Nephron progenitor cell (in vitro differentiated cells): ENCODE data around the gene PLCL1.

Experiments
- DNase-seq: peaks from one replicate; pipeline ENCODE4 v3.0.0; 2021
- H3K27ac Mint-ChIP-seq: 2 replicates; pipeline ENCODE4 v1.8.0; 2021; ENCODE audit warnings: mild to moderate bottlenecking, moderate library complexity, mixed read lengths
- H3K27me3 Mint-ChIP-seq: 2 replicates; pipeline ENCODE4 v1.8.0; 2021; ENCODE audit warnings: mild to moderate bottlenecking, low read depth, mixed read lengths; ENCODE audit not compliant: poor library complexity
- H3K36me3 Mint-ChIP-seq: 2 replicates; pipeline ENCODE4 v1.8.0; 2021; ENCODE audit warnings: low read depth, mixed read lengths
- H3K4me1 Mint-ChIP-seq: 2 replicates; pipeline ENCODE4 v1.8.0; 2021; ENCODE audit warnings: mixed read lengths
- H3K4me3 Mint-ChIP-seq: 2 replicates; pipeline ENCODE4 v1.8.0; 2021; ENCODE audit warnings: mild to moderate bottlenecking, moderate library complexity, mixed read lengths
- H3K9me3 Mint-ChIP-seq: 2 replicates; pipeline ENCODE4 v1.8.0; 2021; ENCODE audit warnings: mild to moderate bottlenecking, moderate library complexity, mixed read lengths
- CTCF ChIP-seq: fragments of 200-600 bp; sonication (generic); IDR thresholded peaks from 2 replicates; pipeline ENCODE4 v1.5.0; 2021; ENCODE audit warnings: antibody characterized with exemption

PLCL1 gene

DNA sequence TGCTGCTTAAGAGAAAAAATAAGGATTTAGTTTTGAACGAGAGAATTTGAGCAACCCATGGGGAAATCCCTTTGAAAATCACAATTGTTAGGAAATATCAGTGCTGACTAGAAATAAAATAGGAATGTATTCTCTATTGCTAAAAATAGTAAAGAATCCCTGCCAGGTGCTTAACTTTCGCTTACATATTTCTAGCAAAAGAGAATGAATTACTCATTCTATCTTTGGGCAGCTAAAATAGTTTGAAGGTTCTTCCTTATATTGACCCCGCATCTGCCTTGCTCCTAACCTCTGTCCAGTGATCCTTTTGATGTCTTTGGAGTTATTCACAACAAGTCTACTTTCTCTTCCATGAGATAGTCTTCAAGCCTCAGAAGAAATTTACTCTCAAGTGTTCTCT is 103.8 kb downstream of the PLCL1 start:
- no peak for TF ChIP-seq CTCF
- Mint-ChIP-seq H3K27me3 (no peaks in the 10 kb centered on the region), H3K27ac (no peak overlapping the region), H3K4me3 (no peak overlapping the region), H3K9me3 (no peaks in the 10 kb centered on the region), H3K36me3 (no peaks in the 10 kb centered on the region), H3K4me1 (no peaks in the 10 kb centered on the region)
- DNase-seq: no peak

GRCh38 chr2:197908990-197909776 is 104.8 kb downstream of the PLCL1 start:
- Mint-ChIP-seq H3K9me3 (no peaks in the 10 kb centered on the region), H3K4me1 (no peaks in the 10 kb centered on the region), H3K27me3 (no peaks in the 10 kb centered on the region), H3K4me3 (no peak overlapping the region), H3K27ac (no peak overlapping the region), H3K36me3 (no peaks in the 10 kb centered on the region)
- DNase-seq: no peak
- TF ChIP-seq CTCF: no peak

- no peak overlapping the region for H3K4me3 Mint-ChIP-seq
- DNase-seq: no peak
- H3K4me1 Mint-ChIP-seq: no peaks in the 10 kb centered on the region
- TF ChIP-seq CTCF: no peak
- H3K27me3 Mint-ChIP-seq: no peaks in the 10 kb centered on the region
- H3K36me3 Mint-ChIP-seq: no peaks in the 10 kb centered on the region
- H3K27ac Mint-ChIP-seq: no peak overlapping the region
- no peaks in the 10 kb centered on the region for H3K9me3 Mint-ChIP-seq
These were observed 107.3 kb downstream of the PLCL1 start for GRCh38 chr2:197911667-197912066.

DNA sequence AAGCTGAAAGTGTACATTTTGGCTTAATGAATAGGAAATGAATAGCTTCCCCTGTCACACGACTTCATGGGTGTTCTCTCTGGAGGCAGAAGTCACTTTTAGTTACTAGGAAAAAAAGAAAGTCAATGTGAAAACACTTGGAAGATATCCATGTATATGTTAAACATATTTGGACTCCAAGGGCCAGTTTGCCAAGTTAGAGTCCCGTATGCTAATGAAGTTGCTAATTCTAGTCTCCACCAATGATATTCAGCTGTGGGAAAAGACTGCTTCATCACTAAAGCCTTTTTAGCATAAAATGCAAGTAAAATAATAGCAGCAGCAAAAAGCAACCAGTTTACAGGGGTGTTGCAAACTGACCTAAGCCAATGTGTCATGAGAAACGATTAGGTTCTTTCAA is 108.7 kb downstream of the PLCL1 start:
- no peak for TF ChIP-seq CTCF
- no peak overlapping the region for H3K27ac Mint-ChIP-seq
- H3K27me3 Mint-ChIP-seq: no peaks in the 10 kb centered on the region
- DNase-seq: no peak
- no peaks in the 10 kb centered on the region for H3K4me1 Mint-ChIP-seq
- no peaks in the 10 kb centered on the region for H3K9me3 Mint-ChIP-seq
- no peak overlapping the region for H3K4me3 Mint-ChIP-seq
- no peaks in the 10 kb centered on the region for H3K36me3 Mint-ChIP-seq

GRCh38 chr2:197914778-197915177 is 110.4 kb downstream of the PLCL1 start:
- no peaks in the 10 kb centered on the region for H3K27me3 Mint-ChIP-seq
- no peaks in the 10 kb centered on the region for H3K9me3 Mint-ChIP-seq
- H3K4me1 Mint-ChIP-seq: no peaks in the 10 kb centered on the region
- no peak for DNase-seq
- H3K36me3 Mint-ChIP-seq: no peaks in the 10 kb centered on the region
- H3K4me3 Mint-ChIP-seq: no peak overlapping the region
- no peak for TF ChIP-seq CTCF
- H3K27ac Mint-ChIP-seq: no peak overlapping the region
